Measurements from ENCODE around the gene DSG4. TPM values are rescaled to one million over a fixed set of nuclear protein-coding genes. Genes with fewer than 3 reads are reported as not detected.

DSG4 gene
- total and polyA plus RNA-seq, 2 donors (not counting 1 experiment from before 2014, with no cell fraction given), result not detected

DNA sequence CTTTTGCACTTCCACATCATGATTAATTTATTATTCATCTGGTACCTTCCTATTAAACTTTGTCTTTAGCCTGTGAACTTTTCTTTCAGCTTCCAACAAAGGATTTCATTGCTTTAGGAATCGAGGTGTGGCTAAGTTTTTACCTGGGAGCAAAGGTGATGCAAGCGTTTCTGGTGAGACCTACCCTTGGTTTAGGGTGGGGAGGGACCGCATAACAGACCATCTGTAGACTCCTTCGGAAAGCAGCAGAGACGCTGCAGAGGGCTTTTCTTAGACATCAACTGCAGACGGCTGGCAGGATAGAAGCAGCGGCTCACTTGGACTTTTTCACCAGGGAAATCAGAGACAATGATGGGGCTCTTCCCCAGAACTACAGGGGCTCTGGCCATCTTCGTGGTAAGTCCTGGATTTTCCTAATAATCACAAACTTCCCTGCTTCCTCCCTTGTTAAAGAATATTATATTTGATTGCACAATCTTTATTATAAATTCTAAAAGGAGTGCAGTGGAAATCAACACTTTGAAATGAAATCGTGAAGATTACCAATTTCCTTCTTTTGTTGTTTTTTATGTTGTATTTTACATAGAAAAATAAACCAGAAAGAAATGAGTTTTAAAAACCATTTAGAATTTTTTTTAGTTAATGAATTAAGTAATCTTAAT is 71.1 kb downstream of the DSG4 start, which contains the start of gene DSG3:
TSS of gene DSG3 (plus strand) at position 212 of the 662 bp plus-strand sequence. CDS start at position 349, 137 bp downstream.
- TF ChIP-seq, protein P1, sequence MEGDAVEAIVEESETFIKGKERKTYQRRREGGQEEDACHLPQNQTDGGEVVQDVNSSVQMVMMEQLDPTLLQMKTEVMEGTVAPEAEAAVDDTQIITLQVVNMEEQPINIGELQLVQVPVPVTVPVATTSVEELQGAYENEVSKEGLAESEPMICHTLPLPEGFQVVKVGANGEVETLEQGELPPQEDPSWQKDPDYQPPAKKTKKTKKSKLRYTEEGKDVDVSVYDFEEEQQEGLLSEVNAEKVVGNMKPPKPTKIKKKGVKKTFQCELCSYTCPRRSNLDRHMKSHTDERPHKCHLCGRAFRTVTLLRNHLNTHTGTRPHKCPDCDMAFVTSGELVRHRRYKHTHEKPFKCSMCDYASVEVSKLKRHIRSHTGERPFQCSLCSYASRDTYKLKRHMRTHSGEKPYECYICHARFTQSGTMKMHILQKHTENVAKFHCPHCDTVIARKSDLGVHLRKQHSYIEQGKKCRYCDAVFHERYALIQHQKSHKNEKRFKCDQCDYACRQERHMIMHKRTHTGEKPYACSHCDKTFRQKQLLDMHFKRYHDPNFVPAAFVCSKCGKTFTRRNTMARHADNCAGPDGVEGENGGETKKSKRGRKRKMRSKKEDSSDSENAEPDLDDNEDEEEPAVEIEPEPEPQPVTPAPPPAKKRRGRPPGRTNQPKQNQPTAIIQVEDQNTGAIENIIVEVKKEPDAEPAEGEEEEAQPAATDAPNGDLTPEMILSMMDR (conservative IDR thresholded peaks at IDR 0.05 in 1 of 2, IDR thresholded peaks at IDR 0.05 in 1 of 2; ENCODE audit: low read depth in 1 of 2, low read length in 2 of 2), result no peak
- TF ChIP-seq EZH2 (IDR thresholded peaks at IDR 0.05; ENCODE audit: low read length, missing control alignments), result no peak
- Histone ChIP-seq H3K27ac (ENCODE audit: insufficient read depth, low read length) (no peak within 1 kb of the TSS), H3K9ac (ENCODE audit: insufficient read depth, low read length) (no peak within 1 kb of the TSS), H3K79me2 (ENCODE audit: control insufficient read depth, insufficient read depth, low read length) (no peaks in the 10 kb centered on the region), H2AFZ (ENCODE audit: low read length) (no peak within 1 kb of the TSS), H3K4me2 (ENCODE audit: extremely low read depth, insufficient read depth, low read length) (no peak within 1 kb of the TSS), H3K9me3 (ENCODE audit: control insufficient read depth, insufficient read depth, low read depth, low read length) (no peaks in the 10 kb centered on the region), H3K4me3 (replicated peaks in 1 of 4; ENCODE audit: control extremely low read depth in 1 of 4, insufficient read depth in 1 of 4, low read depth in 3 of 4, low read length in 4 of 4) (no peak within 1 kb of the TSS), H3K4me1 (ENCODE audit: control insufficient read depth, extremely low read depth, insufficient read depth, low read length) (no peaks in the 10 kb centered on the region), H4K20me1 (ENCODE audit: control insufficient read depth, extremely low read depth, insufficient read depth, low read length) (no peaks in the 10 kb centered on the region), H3K27me3 (ENCODE audit: control insufficient read depth, insufficient read depth, low read length) (no peaks in the 10 kb centered on the region), H3K36me3 (ENCODE audit: control insufficient read depth, insufficient read depth, low read length) (no peaks in the 10 kb centered on the region)
- DNase-seq (ENCODE audit: low read depth in 2 of 2), result no peak

DNA sequence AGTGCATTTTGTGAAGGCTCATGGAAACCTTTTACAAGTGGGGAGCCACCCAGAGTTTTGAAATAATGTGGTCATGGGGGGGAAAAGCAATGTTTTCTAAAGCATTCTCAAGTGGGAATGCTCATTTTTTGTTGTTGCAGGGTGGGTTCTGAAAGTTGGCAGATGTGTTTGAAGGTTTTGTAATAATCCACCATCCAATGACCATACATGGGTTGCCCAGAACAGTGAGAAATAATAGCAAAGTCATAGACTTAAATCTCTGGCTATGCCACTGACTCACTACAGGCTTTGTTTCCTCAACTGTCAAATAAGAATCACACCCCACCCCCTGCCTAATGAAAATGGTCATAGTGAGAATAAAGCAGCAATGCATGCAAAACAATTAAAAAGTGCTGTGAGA is 73.8 kb downstream of the DSG4 start:
- no peaks in the 10 kb centered on the region for H3K4me1 ChIP-seq (ENCODE audit: control insufficient read depth, extremely low read depth, insufficient read depth, low read length)
- H3K9me3 ChIP-seq (ENCODE audit: control insufficient read depth, insufficient read depth, low read depth, low read length), result no peaks in the 10 kb centered on the region
- TF ChIP-seq EZH2 (IDR thresholded peaks at IDR 0.05; ENCODE audit: low read length, missing control alignments), result no peak
- TF ChIP-seq, protein P1 (conservative IDR thresholded peaks at IDR 0.05 in 1 of 2, IDR thresholded peaks at IDR 0.05 in 1 of 2; ENCODE audit: low read depth in 1 of 2, low read length in 2 of 2), result no peak
- DNase-seq (ENCODE audit: low read depth in 2 of 2), result peak in 1 of 2 donors; percentile 42
- no peak overlapping the region for H3K4me3 ChIP-seq (replicated peaks in 1 of 4; ENCODE audit: control extremely low read depth in 1 of 4, insufficient read depth in 1 of 4, low read depth in 3 of 4, low read length in 4 of 4)
- H3K27me3 ChIP-seq (ENCODE audit: control insufficient read depth, insufficient read depth, low read length), result no peaks in the 10 kb centered on the region
- no peak overlapping the region for H3K4me2 ChIP-seq (ENCODE audit: extremely low read depth, insufficient read depth, low read length)
- H3K79me2 ChIP-seq (ENCODE audit: control insufficient read depth, insufficient read depth, low read length), result no peaks in the 10 kb centered on the region
- H3K27ac ChIP-seq (ENCODE audit: insufficient read depth, low read length), result no peak overlapping the region
- H4K20me1 ChIP-seq (ENCODE audit: control insufficient read depth, extremely low read depth, insufficient read depth, low read length), result no peaks in the 10 kb centered on the region
- no peak overlapping the region for H3K9ac ChIP-seq (ENCODE audit: insufficient read depth, low read length)
- no peaks in the 10 kb centered on the region for H3K36me3 ChIP-seq (ENCODE audit: control insufficient read depth, insufficient read depth, low read length)
- H2AFZ ChIP-seq (ENCODE audit: low read length), result no peak overlapping the region

DNA sequence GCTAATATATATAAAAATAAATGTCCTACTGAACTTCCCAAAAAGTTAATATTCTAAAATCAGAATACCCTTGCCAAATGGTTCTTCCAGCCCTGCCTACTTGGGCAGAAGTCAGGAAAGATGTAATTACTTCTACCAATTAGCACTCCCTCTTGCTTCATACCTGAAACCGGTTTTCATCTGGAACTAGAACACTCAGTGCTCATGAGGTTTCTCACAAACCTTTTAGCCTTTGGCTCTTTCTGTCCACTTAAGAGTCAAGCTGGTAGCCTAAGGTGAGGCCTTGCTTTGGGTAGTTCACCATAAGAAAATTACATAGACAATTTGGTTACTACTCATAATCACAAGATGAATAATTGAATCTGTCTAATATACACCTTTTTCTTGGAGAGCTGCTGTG is 75.0 kb downstream of the DSG4 start:
- H2AFZ ChIP-seq (ENCODE audit: low read length), result no peak overlapping the region

More for the DNA sequence above, 75.0 kb downstream of the DSG4 start:
- H3K9ac ChIP-seq (ENCODE audit: insufficient read depth, low read length), result no peak overlapping the region
- DNase-seq (ENCODE audit: low read depth in 2 of 2), result no peak
- H3K79me2 ChIP-seq (ENCODE audit: control insufficient read depth, insufficient read depth, low read length), result no peaks in the 10 kb centered on the region
- TF ChIP-seq, protein P1 (conservative IDR thresholded peaks at IDR 0.05 in 1 of 2, IDR thresholded peaks at IDR 0.05 in 1 of 2; ENCODE audit: low read depth in 1 of 2, low read length in 2 of 2), result no peak
- no peak for TF ChIP-seq EZH2 (IDR thresholded peaks at IDR 0.05; ENCODE audit: low read length, missing control alignments)
- no peaks in the 10 kb centered on the region for H3K27me3 ChIP-seq (ENCODE audit: control insufficient read depth, insufficient read depth, low read length)
- no peak overlapping the region for H3K4me3 ChIP-seq (replicated peaks in 1 of 4; ENCODE audit: control extremely low read depth in 1 of 4, insufficient read depth in 1 of 4, low read depth in 3 of 4, low read length in 4 of 4)
- no peak overlapping the region for H3K4me2 ChIP-seq (ENCODE audit: extremely low read depth, insufficient read depth, low read length)
- H3K27ac ChIP-seq (ENCODE audit: insufficient read depth, low read length), result no peak overlapping the region
- no peaks in the 10 kb centered on the region for H3K9me3 ChIP-seq (ENCODE audit: control insufficient read depth, insufficient read depth, low read depth, low read length)
- H3K36me3 ChIP-seq (ENCODE audit: control insufficient read depth, insufficient read depth, low read length), result no peaks in the 10 kb centered on the region
- no peaks in the 10 kb centered on the region for H4K20me1 ChIP-seq (ENCODE audit: control insufficient read depth, extremely low read depth, insufficient read depth, low read length)
- no peaks in the 10 kb centered on the region for H3K4me1 ChIP-seq (ENCODE audit: control insufficient read depth, extremely low read depth, insufficient read depth, low read length)

Data from fibroblast of lung (primary cell).